Activated CD4-positive, alpha-beta T cell treated with anti-CD3 and anti-CD28 coated beads, Interleukin-2, Interleukin-4, amounts not matched to agents 100 ng/mL and 50 ng/mL, durations not matched to agents 16 hours and 8 hours (primary cell): Measurements from ENCODE around the gene PIGH.
"Not testable (repeated sequence)": the region's sequence is repeated elsewhere in the genome, so short reads cannot be mapped to it uniquely, and the experiment has no call there.

Source experiments
- DNase-seq: peaks from one replicate; pipeline ENCODE4 v3.0.0-alpha.2; 2020; ENCODE audit warnings: low spot score

The PIGH gene

DNA sequence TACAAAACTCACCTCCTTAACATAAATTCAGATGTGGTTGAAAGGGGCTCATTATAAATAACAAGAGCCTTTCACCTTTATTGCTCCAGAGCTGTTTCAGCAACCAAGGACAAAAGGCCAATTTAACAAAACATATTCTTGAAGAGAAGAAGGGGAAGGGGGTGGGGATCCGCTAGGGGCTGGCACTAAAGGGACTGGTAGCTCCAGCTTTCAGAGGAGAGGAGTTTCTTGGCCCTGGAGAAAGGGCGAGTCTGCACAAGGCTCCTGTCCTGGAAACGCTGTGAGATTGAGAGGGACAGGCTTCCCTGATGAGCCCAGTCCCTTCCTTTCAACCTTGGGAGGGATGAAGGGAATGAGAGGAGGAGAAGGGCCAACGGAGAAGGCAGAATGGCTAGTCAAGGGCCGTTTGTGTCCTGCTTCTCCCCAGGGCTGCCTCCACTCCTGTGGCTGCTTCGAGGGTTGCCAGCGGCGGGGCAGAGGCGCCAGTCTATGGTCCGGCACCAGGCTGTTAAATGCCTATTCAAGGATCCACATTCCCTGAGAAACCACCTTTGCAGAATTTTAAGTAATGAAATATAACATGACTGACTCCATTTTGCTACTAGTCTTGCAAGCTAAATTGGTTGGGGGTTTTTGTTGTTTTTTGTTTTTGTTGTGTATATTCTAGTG, 9.7 kb upstream of the PIGH start:
- DNase-seq, result no peak

DNA sequence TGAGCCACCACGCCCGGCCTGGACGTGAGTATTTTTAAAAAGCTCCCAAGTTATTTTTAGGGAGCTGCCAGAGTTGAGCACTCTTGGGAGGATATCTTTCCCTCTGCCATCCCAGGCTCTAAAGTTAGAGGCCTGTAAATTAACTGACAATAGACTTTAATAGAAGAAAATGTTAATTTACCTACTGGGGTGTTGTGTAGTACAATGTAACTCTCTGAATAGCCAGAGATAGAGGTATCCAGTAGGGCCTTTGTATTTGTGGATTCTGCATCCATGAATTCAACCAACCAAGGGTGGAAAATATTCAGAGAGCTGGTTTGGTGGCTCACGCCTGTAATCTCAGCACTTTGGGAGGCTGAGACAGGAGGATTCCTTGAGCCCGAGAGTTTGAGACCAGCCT, 7.6 kb upstream of the PIGH start:
- no peak for DNase-seq

DNA sequence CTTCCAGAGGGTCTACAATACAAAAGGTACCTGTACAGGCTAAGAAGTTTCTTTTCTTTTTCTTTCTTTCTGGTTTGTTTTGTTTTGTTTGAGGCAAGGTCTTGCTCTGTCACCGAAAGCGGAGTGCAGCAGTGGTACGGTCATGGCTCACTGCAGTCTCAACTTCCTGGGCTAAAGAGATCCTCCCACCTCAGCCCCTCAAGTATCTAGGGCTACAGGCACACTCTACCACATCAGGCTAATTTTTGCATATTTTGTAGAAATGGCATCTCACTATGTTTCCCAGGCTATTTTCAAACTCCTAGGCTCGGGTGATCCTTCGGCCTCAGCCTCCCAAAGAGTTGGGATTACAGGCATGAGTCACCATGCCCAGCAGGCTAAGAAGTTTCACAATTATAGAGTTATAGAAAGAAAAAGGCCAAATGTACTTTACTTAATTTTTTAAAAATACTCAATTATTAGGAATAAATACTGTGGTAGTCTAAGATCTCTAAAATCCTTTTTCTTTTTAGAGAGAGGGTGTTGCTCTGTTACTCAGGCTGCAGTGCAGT, 3.0 kb upstream of the PIGH start:
- DNase-seq, result no peak

DNA sequence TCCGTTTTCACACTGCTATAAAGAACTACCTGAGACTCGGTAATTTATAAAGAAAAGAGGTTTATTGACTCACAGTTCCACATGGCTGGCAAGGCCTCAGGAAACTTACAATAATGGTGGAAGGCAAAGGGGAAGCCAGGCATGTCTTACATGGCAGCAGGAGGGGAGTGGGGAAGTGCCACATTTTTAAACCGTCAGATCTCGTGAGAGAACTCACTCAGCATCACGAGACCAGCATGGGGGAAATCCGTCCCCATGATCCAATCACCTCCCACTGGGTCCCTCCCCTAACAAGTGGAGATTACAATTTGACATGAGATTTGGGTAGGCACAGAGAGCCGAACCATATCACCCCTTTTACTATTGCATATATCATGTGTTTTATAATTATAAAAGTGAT, 2.0 kb upstream of the PIGH start:
- no peak for DNase-seq

DNA sequence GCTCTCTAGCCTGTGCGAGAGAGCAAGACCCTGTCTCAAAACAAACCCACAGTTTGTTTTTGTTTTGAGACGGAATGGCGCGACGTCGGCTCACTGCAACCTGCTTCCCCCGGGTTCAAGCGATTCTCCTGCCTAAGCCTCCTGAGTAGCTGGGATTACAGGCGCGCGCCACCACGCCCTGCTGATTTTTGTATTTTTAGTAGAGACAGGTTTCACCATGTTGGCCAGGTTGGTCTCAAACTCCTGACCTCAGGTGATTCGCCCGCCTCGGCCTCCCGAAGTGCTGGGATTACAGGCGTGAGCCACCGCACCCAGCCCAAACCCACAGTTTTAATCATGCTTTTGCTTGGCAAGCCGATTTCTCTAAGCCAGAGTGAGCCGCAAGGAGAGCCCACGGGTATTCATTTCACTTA, 500 bp upstream of the PIGH start:
- not testable (repeated sequence) for DNase-seq

DNA sequence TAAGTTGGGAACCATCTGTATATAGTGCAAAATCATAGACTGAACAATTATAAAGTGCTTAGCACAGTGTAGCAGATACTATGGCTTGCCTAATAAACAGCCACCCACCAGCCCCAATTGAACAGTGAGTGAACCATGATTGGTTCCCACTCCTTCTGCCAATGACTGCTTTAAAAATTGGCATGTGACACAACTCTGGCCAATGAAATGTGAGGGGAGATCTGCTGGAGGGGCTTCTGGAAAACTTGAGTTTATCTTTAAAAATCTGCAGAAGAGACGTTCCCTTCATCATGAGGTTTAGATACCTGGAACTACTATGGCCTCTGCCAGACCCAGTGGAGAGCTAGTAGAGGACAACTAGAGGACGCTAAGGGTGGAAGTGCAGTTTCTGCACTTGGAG, 4.7 kb downstream of the PIGH start:
- no peak for DNase-seq

DNA sequence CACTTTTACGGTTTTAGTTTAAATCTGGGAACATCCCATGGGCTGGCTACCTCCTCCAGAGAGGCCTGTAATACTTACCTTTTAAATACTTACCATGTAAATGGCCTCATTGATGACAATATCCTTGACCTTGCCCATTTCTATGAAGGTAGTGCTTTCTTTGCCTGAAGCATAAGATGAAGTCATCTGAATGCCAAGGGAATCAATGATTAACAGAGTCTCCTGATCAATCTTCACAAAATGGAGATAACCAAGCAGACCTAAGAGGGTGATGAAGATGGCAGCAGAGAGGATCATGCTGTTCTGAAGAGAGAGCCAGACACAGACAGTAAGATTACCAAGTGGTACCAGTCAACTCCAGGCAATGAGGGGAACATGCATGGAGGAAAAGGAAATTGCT, 6.4 kb downstream of the PIGH start:
- not testable (repeated sequence) for DNase-seq

DNA sequence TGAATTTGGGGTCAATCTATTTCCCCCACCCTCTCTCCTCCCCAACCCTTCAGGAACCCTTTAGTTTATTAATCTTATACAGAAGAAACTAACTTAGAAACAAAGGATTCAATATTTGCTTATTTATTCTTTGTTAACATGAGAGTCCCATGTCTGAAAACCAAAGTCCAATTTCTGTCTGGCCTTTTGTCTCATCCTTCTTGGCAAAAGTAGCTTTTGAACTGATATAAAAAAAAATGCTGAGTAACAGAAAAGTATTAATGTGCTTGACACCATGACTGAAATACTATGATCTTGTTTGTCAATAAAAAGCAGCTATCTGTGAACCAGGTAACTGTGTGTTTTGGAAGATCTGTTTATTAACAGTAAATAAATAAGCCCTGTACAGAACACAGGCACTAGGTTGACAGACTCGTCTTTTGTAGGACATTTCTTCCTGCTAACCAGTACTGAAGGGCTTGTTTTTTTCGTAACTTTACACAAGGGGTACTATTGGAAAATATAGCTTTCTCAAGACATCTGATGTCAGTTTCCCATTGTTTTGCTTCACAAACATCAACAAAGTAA, 10.8 kb downstream of the PIGH start:
- DNase-seq, result no peak

DNA sequence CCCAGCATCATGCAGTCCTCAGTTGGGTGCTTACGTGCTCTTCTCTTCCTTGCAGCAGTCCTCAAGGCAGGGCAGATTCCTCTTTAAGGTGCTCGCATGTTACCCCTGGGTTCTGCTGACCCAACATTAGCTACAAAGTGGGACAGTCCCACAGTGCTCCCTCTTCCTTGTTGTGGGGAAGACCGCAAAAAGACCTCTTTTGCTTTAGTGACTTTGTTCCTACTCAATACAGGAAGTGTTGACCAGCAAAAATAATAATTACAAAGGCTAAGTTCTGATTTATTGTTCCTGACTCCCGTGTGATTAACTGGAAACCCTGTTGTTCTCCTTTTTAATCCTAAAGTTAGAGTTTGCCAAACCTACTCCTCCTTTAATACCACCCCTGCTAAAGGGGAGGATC, 13.7 kb downstream of the PIGH start:
- no peak for DNase-seq

DNA sequence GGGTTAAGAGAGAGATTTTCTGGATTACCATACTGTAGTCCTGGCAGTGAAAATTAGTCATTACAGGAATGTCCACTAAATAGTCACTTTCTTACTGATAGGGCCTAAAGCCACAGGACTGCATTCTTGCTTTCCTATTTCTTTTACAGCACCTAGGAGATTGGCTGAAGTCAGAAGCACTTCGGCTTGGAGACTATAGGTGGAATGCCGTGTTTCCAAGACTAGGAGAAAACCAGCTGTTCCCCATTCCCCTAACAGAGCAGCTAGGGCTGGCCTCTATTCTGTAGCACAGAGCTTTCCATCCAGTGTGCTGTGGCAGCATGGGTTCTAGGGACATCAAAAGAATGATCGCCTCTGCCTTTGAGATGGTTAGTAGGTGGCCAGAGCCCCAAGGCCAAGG, 15.1 kb downstream of the PIGH start:
- no peak for DNase-seq

DNA sequence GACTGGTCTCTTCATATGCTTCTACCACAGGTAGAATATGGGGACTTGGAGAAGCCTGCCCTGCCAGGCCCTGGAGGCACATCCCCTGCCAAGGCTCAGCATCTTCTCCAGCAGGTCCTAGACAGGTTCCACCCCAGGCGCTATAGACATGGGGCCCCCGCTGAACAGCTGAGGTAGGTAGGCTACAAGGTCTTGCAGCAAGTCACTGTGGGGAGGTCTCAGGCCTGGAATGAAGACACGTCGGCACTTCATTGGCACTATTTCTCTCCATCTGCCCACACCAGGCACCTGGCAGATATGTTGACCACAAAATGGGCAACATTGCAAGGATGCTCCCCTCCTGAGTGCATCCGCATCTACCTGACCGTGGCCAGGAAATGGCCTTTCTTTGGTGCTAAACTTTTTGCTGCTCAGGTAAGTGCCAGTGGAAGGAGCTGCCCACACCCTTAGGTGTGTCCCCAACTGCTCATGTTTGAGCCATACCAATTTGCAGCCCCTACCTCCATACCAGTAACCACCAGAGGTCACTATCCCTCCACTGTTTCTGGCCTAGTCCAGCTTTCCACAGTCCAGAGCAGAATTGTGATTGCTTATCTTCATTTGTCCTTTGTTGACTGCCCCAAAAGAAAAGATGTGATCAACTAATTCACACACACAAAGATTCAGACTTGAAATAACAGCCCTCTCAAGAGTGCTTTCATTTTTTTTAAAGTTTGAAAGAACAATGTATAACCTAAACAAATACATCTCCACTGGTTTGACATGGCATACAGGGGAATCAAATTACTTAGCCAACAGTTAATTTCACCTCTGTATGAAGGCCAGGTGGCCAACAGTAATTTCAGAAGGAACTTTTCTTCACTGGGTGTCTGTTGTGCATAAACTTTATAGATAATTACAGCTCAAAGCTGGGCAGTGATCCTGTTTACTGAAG, 16.1 kb downstream of the PIGH start:
- DNase-seq, result peak; percentile 33

DNA sequence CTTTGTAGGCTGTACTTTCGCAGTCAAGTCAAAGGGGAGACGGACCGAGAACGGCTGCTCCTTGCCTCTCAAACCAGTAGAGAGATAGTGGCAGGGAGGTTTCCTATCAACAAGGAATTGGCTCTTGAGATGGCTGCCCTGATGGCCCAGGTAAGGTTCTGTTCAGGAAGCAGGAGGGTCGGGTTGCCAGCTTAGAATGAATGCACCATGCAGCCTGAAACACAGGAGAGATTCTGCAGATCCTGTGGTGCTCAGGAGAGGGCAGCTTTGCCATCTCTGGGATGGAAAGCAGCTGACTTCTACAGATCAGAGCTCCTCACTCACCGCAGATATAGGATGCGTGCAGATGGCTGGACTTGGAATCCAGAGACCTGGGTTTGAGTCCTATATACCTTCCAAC, 18.0 kb downstream of the PIGH start:
- no peak for DNase-seq

DNA sequence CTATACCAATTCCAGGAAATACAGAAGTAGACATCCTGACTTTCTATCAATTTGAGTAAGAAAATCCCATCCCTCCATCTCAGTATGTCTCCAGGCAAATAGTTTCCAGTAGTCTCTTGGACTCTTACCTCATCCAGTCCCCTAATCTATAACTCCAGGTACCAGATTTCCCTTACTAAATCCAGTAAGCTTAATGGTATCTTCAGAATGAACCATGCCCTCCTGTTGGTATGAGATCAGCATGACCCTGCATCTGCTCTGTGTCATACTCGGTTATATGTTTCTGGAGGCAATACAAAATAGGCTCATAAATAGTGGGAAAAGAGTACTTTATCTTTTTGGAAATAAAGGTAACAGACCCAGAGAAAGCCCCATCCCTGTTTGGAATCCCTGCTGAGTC, 18.4 kb downstream of the PIGH start:
- DNase-seq, result no peak

DNA sequence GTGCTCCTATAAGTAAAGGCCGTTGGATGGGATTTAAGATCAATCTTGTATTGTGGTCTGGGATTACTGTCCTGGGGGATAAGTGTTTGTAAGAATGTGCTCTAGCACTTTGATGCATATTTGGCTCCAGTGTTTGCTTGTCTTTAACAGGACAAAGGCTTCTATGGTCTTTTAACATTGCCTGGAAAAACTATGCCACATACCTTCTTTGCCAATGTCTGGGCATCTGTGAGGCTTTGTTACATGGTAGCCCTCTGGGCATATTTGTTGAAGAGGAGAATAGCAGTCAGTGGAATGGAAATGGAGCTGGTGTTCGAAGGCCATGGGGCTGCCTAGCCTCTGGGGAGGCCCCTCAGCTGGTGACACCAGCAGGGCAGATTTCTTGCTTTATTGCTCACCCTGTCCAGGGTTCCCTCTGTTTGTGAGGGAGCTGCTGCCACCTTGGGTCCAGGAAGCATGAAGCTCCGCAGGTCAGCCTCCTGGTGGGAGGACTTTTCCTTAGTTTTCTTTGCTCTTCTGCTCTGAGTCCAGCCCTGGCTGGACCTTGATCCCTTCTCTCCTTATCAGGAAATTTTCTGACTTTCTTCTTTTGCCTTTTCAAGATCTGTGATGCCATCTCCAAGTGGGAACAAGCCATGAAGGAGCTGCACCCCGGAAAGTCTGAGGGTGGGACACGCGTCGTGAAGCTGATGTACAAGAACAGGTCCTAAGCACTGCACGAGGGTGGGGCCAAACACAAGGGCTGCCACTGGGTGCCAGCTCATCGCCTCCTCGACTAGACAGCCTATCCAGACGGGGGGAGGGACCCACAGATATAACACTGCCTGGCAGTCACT, 19.5 kb downstream of the PIGH start:
- DNase-seq, result no peak

DNA sequence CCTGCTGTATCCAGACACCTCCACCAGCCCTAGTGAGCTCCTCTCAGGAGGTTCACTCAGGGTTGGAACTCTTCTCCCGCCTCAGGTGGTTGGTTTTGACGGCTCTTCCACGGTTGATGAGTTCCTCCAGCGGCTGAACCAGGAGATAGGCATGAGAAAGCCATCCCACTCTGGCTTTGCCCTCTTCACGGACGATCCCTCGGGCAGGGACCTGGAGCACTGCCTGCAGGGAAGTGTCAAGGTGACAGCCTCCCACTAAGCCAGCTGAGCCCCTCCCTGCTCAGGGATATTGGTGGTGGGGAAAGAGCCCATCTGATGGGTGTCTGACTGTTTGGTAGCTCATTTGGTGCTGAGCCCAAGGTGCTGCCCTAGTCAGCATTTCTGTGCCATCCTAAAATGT, 20.4 kb downstream of the PIGH start:
- no peak for DNase-seq

DNA sequence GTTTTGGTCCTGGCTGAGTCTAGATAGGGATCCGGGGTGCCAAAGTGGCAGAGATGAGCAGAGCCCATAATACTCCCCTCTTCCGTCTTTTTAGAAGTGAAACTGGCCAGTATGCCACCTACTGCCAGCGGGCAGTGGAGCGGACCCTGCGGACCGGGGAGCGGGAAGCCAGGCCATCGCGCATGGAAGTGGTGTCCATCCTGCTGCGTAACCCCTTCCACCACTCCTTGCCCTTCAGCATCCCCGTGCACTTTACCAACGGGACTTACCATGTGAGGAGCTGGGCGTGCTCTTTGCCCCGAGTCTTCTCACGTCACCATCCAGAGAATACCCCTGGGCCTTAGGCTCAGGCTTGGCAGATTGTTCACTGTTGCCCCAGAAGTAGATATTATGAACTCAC, 21.0 kb downstream of the PIGH start:
- DNase-seq, result no peak

DNA sequence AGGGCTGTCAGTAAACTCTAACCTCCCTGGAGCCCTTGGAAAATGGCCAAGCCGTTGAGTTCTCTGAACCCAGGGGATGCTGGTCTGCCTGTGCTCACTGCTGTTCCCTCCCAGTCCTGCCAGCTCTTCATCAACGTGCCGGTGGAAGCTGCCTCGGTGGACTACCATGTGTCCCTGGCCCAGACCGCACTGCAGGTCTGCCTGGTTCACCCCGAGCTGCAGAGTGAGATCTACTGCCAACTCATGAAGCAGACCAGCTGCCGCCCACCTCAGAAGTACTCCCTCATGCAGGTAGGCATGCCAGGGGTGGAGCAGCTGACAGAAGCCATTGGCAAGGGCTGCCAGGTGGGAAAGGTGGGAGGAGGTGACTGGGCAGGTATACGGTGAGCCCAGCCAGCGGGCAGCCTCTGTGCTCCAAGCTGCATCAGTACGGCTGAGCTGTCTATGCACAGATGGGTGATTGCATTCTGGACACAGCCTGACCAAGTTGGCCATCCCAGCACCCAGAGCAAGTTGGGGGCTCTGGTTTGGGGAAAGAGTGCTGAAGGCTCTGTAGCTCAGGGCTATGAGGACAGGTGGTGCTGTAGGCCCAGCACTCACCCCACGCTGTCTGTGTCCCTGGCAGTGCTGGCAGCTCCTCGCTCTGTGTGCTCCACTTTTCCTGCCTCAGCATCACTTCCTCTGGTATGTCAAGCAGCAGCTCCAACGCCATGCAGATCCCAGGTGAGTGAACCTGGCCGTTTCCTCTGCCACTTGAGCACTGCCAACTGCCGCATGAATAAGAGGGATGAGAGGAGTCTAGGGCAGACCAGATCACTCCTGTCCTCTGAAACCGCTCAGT, 21.9 kb downstream of the PIGH start:
- no peak for DNase-seq

DNA sequence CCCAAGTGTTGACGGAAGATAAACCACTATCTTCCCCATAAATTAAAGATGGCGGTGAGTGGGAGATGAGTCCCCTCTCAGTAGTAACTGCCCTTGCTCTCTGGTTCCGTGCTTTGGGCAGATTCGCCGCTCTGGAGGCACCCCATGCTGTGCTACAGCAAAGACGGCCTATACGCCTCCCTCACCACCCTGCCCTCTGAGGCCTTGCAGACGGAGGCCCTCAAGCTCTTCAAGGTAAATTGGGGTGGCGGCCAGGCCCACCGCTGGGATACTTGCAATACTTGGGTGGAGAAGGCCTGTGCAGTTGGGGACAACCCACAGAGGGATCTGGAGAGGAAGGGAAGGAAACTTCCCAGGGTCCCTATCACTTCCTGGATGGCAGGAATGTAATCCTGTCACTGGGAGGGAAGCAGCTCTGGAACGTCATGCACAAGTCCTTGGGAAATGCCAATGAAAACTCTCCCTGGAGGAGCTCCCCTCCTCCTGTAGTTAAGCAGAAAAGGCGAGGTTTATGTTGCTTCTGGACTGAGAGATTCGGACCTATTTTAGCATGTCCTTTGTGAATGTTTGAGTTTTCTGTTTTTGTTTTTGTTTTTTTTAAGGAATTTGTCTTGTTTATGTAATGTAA, 22.8 kb downstream of the PIGH start:
- no peak for DNase-seq

DNA sequence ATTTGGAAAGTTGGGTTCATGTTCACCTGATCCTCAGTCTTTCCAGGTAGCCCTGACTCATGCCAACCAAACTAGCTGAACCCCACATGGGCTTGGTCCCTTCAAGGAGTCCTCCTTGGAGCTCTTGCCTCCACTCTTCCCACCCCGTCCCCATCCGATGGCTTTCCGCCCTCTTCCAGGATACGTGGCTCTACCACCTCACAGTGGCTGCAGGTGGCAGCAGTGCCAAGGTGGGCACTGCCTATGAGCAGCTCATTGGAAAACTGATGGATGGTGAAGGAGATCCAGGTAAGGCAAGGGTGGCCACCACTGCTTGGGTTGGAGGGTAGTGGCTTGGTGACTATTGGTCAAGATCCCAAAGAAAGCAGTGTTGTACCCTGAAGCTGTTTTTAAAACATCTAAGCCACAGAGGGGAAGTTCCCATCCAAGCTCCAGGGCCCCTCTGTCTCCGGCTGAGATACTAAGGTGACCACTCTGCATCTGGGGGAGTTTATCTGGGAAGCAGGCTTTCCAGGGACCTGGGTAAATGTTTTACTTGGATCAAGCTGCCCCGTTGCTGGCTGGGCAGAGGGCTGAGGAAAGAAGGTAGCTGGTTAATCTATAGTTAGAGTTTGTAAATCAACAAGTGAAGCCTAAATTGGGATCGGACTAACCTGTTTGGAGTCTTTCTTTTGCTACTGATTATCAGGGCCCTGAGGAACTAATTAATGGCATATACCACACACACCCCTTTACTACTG, 23.7 kb downstream of the PIGH start:
- no peak for DNase-seq

DNA sequence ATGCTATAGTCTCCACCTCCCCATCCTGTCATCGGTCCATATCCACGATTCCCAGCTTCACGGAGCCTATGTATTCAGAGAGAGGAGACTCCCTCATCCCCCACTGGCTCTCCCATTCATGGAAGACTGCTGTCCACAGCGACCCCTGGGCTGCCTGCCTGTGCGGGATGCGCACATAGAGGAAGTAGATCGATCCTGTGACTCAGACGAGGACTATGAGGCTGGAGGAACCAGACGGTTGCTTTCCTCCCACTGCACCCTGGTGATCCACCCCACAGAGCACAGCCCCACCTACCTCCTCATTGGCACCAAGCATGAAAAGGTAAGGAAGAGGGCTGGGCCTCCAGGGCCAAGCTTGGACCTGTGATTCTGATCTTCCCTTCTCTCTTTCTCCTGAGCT, 24.4 kb downstream of the PIGH start:
- DNase-seq, result no peak
